Ecto neural progenitor cell (in vitro differentiated cells): ENCODE measurements around the gene ARHGEF38.

Experiments
- DNase-seq: peaks from one replicate; pipeline ENCODE4 v3.0.0-alpha.2; 2018; ENCODE audit warnings: low spot score

The ARHGEF38 gene

DNA sequence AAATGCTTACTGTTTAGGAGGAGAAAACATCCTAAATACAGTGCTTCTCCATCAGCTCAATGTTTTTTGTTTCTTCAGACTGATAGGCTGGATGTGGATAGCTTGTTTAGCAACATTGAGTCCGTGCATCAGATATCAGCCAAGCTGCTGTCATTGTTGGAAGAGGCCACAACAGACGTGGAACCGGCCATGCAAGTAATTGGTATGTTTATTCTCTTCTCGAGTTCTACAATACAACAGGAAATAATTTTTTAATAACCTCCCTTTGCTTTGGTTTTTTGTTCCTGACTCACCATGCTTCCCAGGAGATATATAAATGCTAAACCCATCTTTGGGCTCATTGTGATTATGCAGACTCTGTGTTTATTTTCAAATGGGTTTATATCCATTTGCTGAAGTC is 60.9 kb downstream of the ARHGEF38 start:
- DNase-seq, result no peak

DNA sequence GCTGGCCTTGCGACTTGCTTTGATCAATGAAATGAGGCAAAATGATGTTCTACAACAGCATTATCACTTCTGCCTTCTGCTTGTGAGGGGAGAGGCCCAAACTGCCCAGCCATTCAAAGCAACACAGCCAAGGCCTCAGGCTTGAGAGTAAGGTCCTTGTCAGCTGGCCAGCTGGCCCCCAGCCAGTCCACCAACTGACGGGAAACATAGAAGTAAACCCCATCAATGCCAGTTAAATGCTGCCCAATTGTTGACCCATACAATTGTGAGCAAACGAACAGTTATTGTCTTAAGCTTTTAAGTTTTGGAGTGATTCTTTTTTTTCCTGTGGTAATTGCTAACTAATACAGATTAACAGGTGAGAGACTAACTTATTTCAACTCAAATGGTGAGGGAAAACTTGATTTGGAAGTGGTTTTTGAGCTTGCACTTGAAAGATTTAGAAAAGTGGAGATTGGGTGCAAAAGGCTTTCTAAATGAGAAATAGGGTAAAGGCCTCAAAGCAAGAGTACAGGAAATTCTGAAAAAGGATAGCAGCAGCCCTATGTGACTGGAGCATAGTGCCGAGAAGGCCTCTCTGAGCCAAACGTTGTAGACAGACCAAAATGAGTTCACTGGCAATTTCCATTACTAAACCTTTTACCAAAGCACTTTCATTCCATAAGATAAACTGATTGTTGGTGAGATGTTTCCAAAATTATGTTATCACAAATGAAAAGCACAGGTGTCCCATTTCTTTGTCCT is 66.9 kb downstream of the ARHGEF38 start:
- DNase-seq, result no peak

DNA sequence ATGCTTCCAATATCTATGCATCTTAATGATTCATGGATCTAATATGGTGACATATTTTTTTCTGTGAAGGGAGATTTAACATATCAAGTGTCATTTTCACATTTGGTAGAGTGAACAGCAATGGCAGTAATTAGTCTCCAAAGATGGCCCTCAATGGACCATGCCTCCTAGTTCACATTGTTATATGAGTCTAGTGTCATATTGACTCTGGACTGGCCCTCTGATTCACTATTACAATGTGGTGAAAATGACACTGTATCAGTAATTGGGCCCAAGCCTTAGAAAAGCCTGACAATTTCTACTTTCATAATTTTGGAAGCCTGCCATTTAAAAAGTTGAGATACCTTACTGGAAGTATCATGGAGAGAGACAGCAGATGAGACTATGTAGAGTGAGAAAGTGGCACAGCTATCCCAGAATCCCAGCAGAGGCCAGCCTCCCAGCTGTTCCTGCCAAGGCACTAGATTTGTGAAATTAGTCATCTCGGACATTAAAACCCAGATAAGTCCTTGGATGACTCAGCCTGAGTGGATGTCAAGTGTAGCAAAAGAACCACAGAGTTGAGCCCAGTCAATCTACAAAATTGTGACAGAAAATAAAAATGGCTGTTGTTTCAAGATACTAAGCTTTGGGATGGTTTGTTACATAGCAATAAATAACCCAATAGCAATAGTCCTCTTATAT is 68.4 kb downstream of the ARHGEF38 start:
- no peak for DNase-seq

DNA sequence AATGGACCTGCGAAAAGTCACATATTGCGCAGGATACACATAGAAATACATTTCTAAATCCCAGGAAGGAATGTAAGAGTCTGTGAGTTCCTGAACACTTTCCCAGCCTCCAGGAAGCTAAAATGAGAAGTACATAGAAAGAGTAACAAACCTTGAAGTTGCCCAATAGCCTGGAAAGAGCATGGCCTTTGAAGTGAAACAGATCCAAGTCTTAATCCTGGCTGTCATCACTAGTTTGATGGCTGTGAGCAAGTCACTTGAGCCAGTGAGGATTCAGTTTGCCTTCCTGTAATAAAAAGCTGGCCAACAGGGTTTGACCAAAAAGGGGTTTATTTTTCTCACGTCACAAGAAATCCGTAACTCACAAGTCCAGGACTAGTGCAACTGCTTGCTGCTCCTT is 69.8 kb downstream of the ARHGEF38 start:
- DNase-seq, result no peak

DNA sequence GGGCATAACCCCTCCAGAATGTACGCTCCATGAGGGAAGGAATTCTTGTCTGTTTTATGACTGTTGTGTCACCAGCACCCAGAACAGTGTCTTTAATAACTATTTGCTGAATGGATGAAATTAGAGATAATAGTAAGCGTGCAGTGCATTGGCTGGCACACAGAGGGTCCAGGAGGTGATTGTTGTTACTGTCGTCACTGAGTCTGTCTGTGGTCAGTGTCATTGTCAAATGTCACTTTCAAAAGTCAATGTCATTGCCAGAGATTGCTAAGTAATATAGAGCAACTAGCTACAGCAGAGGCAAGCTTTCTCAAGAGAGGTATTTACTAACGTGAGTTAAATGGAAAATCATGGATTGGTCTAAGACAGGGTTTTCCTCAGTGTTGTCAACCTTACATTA is 70.7 kb downstream of the ARHGEF38 start:
- DNase-seq, result no peak

DNA sequence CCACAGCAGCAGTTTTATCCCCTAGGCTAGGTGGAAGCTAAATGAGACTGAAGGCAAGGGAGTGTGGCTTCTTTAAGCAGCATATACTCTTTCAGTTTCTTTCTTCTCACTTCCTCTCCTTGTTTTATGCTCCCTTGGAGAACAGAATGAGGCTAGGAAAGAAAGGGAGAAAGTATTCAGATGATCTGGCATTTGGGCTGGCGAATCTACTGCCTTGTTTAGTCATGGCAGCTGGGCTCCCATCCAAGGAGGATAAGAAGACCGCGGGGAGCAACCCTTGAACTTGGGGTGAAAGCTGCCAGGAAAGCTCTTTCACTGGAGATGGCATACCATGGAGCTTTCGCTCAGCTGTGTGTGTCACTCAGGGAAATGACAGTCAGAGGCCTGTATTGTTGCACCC is 72.1 kb downstream of the ARHGEF38 start:
- DNase-seq, result no peak

DNA sequence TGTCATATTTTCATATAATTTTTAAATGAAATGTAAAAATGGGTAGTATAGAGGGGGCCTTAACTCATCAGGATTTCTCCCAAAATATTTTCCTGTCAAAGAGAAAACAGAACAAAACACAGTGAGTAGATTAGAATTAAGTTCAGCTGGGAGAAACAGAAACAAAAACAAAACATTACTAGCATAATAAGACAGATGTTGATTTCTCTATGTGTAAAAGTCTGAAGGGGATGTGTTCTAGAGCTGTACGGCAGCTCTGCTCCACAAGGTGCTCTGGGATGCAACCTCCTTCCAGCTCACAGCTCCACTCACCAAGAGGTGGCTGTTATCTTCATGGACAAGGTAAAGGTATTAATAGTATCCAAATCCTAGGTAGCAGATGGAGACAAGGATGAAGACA is 72.8 kb downstream of the ARHGEF38 start:
- DNase-seq, result no peak

DNA sequence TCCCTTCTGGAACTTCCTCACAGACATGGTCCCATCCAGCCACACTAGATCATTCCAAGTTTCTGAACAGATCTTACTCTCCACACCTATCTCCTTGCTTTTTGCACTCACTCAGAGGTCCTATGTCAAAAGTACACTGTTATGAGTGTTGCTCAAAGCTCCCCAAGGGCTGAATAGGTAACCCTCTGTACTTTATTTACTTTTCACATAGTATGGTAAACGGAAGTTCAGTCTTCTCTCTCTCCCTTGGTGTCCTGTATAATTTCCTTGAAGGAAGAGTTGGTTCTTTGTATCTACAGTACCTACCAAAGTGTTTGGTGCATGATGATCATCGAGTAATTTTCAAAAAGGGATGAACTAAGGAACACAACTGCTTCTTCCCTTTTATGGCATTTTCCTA is 74.4 kb downstream of the ARHGEF38 start:
- DNase-seq, result no peak

DNA sequence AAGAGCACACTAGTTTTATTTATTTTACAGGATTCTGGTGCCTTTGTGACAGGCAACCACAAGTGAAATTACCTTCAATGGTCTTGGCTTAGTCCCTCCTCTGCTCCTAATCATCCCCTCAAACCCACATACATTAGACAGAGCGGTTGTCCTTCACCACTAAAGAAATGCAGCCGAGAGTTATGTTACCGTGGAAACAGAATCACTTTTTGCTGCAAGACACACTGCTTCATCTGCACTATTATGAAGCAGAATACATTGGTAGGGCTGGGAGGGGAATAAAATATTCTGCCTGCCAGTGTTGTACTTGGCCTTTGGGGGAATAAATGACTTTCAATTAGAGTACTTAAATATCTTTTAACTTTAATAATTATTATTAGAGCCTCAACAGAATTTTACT is 75.2 kb downstream of the ARHGEF38 start:
- no peak for DNase-seq

DNA sequence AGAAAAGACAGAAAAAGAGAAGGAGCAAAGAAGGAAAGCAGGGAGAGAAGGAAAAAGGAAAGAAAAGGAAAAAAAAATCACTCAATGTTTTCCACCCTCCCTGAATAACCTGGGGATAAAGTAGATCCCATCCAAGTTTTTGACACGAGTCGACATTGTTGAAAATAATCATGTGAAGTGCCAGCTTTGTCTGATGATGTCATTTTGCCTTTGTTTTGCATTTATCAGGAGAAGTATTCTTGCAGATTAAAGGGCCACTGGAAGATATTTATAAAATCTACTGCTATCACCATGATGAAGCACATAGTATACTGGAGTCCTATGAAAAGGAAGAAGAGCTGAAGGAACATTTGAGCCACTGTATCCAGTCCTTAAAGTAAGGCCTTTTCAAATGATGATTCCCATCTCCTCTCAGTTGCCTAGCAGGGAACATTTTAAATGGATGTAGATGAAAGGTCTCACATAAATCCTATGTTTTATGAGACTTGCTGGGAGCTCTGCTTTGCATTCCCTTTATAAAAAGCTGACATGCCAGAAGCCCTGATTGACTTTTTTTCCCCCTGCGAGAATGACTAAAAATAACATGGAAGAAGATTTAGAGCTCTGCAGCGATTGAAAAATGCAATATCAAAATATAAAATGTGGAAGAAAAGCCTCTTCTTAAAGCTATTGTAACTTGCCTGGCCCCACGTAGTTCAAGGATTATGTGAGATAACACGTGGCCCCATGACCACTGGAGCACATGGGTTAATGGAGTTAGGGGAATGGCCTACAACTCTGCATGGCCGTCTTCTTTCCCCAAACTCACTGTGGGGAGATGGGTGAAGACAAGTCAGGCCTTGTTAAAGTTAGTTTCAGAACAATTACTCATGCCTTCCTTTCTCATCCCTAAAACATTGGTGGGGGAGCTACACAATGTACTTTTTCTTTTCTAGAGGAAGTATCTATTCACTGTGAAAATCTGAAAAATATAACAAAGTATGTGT is 78.5 kb downstream of the ARHGEF38 start:
- DNase-seq, result no peak

DNA sequence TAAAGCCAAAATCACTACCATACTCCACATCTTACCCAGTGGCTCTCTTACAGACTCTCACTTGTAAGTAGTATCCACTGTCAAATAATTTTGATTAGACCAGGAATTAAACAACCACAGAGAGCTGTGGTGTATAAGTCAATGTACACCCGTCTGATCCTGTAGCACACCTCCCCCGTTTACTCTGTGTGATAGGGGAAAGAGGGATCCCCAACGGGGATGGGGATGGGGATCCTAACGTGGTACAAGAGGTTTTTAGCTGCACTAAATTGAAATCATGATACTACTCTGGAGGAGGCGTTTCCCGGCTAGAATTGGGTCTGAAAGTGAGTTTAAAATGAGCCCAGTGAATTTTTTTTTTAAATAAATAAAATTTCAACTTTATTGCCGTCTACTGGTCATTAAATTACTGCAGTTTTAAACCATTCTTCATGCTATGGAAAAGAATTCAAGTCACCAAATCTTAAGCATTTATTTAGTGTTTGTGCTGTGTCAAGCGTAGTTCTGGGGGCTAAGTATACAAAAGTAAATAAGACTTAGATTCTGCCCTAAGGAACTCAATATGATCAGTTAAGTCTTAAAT is 79.5 kb downstream of the ARHGEF38 start:
- DNase-seq, result no peak

DNA sequence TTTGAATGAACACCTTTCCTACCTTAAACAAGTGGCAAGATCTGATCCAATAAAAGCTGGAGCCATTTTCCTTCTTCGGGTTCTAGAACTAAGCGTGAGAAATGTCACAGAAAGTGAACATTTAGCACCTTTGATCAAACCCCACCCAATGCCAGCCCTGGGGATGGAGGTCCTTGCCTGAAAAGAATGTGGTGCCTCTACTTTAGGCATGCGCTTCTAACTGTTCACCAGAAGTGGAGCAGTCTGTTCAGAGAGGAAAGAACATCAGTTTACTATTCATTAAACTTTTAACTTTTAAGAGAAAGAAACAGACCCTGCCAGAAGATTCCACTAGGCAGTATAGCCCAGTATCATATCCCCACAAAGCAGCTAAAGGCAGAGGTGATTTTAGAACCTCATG is 80.2 kb downstream of the ARHGEF38 start:
- no peak for DNase-seq

DNA sequence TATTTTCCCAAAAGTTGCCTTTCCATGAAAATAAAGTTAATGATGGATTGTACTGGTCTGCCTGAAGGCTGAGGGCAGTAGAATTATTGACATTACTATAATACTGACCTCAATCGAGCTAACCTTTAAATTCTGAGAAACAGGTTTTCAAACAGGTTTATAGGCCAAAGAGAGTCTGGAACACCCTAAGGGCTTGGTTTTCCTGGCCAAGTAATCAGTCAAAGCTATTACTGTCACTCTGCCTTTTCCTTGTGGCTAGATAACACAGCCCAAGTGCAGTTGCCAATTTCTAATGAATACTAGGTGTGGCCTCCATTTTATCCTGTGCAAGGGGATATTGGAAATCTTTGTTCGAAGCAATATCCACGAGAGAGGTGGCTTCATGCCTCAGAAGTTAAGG is 80.8 kb downstream of the ARHGEF38 start:
- DNase-seq, result no peak

DNA sequence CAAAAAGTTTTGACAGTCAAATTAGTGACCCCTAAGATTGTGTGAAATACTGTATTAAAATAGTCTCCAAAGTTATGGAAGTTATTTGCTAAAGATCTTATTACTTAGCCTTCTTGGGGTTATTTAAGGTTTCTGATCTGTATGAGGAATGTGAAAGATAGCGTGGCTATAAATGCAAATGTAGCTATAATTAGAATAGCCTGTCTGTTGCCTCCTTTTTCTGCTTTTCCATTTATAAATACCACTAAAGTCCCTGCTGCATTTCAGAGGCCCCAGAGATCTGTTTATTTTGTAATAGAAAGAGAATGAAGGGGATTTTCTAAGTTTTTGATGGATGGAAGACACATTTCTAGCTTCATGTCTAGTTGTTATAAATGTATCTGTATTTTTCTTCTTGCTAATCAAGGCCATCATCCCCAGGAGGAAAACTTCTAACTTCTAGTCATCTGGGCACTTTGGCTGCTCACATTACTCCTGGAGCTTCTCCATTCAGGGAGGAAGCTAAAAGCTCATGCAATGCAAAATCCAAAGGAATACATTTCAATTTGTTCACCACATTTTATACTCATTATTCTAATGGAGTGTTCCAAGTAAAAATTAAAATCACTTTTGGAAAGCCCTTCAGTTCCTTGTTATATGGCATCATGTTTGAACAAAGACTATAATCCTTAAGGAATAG is 82.1 kb downstream of the ARHGEF38 start:
- no peak for DNase-seq

DNA sequence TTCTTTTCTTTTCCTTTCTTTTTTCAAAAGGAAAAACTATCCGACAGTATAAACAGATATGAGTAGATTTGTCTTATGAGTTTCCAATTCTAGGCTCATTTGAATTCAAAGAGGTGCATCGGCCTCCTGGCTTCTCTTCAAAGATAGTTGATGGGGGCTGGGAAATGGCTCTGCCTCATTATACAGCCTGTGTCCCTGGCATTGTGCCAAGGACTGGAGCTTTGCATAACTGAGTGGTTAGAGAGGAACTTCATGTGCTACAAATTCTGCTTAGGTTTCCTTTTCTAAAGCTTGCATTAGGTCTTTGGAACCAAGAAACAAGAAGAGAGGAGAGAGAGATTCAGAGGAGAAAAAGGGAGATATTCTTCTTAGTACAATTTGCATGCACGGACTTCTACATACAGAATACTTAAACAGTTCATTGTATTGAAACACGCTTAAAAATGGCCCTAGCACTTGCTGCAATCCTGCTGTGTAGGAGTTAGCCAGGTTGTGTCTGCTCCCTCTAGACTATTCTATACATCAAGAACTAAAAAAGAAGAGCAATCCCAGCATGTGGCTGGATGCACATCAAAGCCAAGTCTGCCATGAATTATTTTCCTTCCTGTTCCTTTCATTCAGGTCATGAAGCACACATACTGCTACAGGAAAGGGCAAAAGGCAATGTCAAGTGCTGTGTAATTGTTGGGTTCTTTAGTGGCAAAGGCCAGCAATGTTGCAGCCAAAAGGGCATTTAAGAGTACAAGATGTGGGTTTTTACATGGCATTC is 85.2 kb downstream of the ARHGEF38 start:
- no peak for DNase-seq

DNA sequence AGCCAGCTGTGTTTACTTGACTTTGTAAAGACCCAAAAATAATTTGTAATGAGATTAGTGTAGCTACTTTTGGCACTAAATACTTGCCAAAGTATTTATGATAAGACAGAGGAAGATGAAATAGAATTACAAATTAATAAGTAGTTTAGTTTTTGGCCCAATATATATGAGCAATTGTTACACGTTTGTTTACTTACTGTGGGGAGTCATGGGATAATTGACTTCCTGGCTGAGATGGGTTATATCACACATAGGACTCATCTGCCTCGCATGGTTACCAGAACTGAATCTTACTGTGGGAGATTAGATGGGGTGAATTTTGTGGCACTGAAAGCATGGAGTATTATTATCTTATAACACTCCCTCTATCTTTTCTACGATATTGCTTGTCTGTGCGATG is 89.4 kb downstream of the ARHGEF38 start:
- DNase-seq, result no peak

DNA sequence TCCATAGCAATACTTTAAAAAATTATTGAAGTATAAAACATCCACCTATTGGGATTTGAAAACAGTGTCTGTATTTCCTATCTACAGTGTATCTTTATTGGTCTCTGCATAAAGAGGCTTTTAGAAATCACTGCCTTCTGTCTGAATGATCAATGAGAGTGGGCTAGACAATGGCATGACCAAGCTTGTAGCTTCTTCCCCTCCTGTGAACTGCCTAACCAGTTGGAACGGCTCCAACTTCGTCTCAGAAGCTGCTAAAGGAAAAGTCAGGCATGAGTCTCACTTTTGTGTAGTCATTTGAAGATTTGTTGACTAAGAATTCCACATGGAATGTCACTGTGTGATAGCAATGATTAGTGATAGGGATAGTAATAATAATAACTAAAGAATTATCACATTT is 91.8 kb downstream of the ARHGEF38 start:
- no peak for DNase-seq

DNA sequence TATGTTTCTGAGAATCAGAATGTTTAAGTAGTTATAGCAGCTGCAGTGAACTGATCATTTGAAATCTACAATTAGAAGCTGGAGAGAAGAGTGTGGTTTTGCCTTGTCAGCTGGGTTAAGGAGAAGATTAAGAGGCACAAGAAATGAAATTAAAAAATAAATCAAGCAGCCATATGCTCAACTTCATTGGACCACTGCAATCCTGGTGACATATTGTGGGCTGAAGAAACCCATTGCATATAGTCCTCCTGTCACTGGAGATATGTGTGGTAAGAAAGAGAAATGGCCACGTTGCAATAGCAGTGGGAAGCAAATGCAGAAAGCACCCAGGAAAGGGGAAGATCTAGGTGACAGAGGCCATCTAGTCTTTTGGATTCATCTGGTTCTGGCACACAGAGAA is 93.0 kb downstream of the ARHGEF38 start:
- no peak for DNase-seq

DNA sequence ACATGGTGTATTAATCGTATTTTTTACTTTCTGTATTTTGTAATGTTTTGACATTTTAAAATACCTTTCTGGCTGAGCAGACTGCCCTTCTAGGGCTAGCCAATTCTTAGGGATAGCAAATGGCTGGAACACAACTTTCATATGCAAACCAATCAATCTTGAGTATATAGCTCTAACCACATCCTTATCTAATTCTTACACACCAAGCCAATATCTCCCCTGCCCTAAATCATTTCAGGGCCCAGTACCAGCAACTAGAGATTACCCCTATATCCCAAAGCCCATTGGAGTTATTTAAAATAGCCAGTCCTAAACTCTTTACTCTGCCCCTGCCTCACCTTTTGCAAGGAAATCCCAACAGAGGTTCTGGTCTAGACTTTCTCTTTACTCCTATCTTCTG is 97.8 kb downstream of the ARHGEF38 start:
- no peak for DNase-seq

DNA sequence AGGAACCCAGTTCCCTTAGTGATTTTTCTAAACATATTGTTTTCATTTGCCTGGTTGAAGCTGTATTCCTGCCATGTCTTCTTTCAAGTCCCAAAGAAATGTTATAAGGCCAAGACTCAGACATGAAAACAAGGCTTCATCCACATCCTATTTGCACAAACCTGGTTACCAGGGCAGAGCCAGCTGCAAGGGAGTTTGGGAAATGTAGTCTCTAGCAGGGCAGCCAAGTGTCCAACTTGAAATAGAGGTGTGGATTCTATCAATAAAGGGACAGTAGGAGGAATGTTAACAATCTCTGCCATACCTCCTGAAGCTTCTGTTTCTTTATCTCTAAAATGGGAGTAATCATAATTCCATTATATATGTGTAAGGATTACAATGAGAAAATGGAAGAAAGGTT is 99.5 kb downstream of the ARHGEF38 start:
- no peak for DNase-seq

DNA sequence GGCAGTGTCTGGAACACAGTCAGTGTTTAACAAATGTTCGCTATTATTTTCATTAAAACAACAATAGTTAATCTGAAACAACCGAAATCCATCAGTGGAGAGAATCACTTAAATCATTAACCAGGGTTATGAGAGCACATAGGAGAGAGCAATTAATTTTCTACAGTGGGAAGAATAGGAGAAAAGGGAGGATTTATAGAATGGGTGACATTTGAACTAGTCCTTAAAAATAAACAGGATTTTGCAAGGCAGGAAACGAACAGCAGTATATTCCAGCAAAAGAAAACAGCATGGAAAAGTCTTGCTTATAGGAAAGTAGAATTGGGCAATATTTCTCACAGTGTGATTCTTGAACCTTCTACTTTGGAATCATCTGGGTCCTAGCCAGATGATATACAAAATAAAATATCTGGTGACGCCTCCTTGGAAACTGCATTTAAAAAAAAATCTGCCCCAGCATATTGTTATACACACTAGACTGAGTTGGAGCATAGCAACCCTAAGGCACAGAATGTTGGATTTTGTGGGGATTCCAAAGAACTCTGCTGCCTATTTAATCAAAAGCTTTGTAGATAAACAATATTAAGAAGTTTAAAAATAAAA is 100.0 kb downstream of the ARHGEF38 start:
- no peak for DNase-seq
